HG03354 (cell line): Measurements from ENCODE around the gene ZMPSTE24.
"Not testable (repeated sequence)": the region's sequence is repeated elsewhere in the genome, so short reads cannot be mapped to it uniquely, and the experiment has no call there.

ENCODE experiments used
- ATAC-seq: cut with Tn5 transposase; IDR thresholded peaks from one replicate; pipeline ENCODE4 v1.9.1; 2021; ENCODE audit warnings: mild to moderate bottlenecking; ENCODE audit not compliant: unreplicated experiment, poor library complexity, severe bottlenecking

Gene ZMPSTE24

DNA sequence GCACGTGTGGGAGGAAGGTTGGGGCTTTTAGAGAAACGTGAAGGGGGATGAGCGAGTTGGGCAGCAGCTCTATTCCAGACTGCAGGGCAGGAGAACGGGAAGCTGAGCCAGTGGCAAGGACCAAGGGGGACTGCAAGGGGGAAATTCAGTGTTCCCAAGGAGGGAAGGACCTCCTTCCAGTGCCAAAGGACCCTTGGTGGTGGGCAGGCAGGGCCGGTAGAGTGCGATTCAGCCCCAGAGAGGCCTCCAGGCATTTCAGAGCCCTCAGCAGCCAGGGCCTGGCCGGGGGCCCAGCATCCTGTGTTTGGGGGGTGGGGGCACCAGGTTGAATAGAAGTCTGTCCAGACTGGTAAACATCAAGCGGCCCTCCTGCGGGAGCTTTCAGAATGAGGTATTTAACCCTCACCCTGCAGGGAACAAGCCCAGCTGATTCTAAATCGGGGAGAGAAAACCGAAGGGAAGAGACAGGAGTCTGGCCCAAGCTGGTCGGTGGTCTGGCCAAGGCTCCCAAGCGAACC is 56.7 kb downstream of the ZMPSTE24 start:
- ATAC-seq: no peak

DNA sequence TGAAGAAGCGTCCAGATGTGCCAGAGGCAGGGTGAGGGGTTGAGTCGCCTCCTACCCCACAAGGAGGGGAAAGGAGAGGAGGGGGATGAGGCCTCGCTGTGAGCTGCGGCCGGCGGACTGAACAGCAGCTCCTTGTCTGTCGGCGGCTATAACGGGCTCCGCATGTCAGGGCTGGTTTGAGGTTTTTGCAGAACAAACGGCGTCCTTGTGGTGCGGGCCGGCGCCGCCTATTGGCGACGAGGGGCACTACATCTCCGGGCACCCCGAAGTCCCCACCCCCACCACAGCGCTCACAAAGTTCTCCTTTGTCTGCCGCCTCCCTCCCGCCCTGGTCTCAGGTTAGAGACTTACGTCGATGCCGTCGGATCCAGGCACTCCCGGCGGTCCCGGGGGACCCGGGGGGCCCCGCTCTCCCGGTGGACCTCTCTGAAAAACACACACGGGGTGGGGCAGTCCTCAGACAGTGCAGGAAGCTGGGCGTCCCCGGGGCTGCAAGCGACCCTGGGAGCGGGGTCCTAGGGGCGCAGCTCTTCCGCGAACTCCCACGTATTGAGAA is 57.3 kb downstream of the ZMPSTE24 start:
- ATAC-seq: peak; percentile 57

DNA sequence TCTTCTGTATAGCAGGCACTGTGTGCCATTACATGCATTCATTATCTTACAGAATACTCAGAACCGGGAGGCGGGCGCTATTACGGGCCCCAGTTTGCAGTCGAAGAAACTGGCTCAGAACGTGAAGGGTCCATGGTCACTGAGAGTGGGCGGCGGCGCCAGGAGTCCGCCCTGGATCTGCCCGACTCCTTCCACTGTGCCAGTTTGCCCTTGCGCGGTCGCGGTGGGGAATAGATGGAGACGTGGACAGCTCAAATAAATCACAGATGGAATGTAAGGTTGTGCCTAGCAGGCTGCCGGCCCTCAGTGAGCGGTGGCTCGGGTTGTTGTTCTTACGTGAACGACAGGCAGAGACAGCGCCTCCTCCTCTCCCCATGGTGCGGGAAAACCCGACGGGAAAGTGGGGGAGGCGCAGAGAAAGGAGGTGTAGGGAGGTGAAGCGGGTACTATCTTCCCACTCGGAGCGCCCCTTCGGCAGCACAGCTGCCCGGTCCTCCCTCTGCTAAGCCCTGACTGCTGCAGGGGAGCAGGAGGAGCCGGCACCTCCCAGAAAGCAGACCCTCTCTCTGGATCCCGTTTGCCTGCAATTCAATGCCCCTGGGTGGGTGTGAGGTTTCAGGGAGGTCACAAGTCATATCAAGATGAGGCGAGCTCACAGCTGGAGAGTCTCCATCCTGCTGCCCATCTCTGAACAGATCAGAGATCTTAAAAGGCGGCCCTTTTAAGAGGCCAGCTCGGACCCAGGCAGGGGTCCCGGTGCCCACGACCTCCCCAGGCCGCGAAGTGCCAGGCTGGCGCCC is 58.0 kb downstream of the ZMPSTE24 start:
- ATAC-seq: no peak

DNA sequence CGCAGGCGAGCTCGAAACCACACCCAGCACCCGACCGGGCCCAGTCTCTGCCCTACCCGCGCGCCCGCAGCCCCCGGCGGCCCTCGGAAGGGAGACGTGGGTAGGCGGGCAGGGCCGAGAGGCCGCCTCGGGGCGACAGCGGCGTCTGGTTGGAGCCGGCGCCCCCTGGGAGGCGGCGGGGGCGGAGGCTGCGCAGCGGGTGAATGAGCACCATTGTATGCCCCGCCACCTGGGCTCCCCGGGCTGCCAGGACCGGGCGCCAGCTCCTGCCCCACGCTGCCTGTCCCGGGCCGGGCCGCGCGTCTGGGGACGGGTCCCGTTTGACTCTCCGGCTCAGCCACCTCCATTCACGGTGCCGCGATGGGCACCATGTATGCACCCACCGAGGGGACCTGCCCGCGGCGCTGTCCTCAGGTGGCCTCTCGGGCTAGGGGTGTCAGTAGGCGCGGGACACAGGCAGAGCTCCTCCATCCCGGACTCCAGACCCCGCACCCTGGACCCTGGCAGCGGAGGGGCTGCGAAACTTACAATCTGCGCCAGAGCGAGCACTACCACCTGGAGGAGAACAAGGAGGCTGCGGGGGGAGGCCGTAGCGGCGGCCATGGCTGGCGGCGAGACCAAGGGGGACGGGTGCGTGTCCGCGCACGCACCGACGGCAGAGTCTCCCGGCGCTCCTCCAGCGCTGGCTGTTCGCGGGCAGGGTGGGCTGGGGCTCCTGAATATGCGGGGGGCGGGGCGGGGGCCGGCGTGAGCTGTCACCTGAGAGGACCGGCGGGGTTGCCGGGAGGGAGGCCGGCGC is 58.8 kb downstream of the ZMPSTE24 start, which contains the start of gene COL9A2:
COL9A2 (minus strand) TSS at position 692 of the 799 bp plus-strand sequence; CDS start at position 603, 89 bp downstream.
- no peak for ATAC-seq

DNA sequence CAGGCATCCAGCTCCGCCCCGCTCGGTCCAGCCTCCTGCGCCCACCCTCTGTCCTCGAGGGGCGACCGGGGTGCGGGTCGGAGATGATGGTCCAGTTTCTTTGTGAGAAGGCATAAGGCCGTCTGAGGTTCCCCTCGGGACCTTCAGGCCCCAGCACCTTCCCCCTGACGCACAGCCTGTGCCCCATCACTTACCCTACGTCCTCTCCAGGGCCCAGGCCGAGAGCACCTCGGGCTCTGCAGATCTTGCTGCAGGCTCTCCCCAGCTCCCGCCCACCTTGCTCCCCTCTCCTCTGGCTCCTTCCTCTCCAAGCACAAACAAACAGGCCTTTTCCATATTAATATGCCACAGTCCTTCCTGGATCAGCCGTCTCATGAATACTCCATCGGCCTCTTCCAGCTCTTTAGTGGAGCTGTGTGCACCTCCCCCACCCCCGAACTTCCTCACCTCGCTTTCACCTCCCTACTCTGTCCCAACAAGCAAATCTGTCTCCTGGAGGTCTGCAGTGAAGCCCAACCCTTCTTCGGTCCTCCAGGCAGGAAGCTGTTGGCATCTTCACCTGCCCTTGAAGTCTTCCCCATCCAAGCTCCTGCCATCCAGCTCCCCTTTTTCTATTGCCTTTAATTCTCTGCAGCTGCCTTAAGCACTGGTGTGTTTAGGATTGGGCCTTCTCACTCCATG is 59.5 kb downstream of the ZMPSTE24 start:
- no peak for ATAC-seq

DNA sequence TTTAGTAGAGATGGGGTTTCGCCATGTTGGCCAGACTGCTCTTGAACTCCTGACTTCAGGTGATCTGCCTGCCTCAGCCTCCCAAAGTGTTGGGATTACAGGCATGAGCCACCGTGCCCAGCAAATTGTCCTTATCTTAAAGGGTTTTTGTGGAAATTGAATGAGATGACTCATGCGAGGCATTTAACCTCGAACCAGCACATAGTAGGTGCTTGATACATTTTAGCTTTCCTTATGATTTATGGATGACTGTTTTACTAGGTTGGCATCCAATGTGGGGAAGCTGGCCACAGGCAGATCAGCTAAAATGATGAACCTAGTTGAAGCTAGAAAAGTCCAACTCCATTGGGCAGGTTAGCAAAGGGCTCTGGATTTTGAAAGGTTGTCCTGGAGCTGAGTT is 60.4 kb downstream of the ZMPSTE24 start:
- ATAC-seq: no peak

DNA sequence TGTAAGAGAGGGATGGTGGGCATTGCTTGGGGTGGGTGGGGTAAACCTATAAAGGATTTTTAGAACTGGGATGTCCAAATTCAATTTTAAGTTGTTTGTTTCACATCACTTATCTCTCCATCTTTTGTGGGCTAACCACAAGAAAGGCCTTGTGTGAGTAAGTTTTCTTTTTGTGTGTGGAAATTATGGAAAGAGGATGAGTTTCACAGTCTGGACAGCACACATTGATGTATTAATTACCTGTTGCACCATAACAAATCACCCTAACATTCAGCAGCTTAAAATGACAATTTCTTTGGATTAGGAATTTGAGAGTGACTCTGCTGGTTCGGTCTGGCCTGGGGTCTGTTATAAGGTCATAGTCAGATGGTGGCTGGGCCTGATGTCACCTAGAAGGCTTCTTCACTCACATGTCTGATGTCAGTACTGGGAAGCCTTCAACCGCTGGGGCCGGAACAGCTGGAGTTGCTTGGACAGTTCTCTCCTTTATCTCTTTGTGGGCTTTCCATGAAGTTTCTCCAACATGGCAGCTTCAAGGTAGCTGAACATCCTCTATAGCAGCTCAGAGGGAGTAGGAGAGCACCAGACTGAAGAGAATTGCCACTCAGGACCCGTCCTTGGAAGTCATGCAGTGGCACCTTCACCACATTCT is 61.1 kb downstream of the ZMPSTE24 start:
- ATAC-seq: no peak

DNA sequence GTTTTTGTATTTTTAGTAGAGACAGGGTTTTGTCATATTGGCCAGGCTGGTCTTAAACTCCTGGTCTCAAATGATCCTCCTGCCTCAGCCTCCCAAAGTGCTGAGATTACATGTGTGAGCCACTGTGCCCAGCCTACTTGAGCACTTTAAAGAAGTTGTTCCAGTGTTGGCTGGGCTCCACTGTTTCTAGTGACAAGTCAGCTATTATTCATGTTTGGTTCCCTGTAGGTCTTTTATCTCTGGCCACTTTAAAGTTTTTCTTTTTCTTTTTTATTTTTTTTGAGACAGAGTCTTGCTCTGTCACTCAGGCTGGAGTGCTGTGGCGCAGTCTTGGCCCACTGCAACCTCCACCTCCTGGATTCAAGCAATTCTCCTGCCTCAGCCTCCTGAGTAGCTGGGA is 73.4 kb downstream of the ZMPSTE24 start:
- ATAC-seq: not testable (repeated sequence)

DNA sequence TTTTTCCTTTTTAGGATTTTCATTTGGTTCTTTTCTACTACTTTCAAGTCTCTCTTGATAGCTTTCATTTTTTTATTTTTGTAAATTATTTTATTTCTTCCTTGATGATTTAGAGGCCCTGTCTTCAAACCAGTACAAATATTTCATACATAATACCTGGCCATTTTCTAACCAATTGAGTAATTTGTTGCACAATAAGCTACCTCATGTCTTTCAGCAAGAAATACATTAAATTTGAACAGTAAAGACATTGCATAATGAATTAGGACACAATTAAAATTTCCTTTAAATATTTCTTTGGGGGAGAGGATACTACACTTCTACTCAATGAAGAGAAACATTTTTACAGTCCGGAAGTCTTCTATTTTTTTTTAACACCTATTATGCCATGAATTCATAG is 74.7 kb downstream of the ZMPSTE24 start:
- no peak for ATAC-seq

DNA sequence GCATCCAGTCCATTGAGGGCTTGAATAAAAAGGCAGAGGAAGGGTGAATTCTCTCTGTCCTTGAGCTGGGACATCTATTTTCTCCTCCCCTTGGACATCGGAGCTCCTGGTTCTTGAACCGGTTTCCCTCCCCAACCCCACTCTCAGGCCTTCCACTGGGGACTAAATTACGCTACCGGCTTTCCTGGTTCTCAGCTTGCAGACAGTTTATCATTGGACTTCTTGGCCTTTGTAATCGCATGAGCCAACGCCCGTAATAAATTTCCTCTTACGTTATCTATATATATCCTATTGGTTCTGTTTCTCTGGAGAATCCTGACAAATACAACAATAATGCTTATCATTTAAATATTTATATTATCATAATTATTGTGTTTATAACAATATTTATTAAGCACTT is 79.4 kb downstream of the ZMPSTE24 start:
- no peak for ATAC-seq

DNA sequence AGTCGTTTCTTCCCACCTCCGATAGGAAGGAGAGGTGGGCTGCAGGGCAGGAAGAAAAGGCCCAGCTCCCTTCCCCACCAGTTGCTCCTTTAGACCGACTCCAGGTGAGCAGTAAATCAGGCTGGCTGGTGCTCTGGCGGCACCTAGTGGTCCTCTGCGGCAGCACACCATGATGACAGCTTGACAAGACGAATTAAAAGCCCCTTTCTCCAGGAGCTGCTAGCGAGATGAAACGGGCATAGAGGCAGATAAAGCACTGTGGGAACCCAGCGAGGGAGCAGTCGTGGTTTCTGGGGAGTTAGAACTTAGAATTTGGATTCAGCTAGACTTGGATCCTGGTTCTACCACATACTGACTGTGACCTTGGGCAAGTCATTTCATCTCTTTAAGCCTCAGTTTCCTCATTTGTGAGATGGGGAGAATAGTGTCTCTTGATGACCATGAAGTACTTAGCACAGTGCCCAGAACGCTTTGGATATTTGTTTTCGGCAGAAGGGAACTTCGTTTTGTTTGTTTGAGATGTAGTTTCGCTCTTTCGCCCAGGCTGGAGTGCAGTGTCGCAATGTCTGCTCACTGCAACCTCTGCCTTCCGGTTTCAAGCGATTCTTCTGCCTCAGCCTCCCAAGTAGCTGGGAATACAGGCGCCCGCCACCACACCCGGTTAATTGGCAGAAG is 80.8 kb downstream of the ZMPSTE24 start:
- peak; percentile 55 for ATAC-seq

DNA sequence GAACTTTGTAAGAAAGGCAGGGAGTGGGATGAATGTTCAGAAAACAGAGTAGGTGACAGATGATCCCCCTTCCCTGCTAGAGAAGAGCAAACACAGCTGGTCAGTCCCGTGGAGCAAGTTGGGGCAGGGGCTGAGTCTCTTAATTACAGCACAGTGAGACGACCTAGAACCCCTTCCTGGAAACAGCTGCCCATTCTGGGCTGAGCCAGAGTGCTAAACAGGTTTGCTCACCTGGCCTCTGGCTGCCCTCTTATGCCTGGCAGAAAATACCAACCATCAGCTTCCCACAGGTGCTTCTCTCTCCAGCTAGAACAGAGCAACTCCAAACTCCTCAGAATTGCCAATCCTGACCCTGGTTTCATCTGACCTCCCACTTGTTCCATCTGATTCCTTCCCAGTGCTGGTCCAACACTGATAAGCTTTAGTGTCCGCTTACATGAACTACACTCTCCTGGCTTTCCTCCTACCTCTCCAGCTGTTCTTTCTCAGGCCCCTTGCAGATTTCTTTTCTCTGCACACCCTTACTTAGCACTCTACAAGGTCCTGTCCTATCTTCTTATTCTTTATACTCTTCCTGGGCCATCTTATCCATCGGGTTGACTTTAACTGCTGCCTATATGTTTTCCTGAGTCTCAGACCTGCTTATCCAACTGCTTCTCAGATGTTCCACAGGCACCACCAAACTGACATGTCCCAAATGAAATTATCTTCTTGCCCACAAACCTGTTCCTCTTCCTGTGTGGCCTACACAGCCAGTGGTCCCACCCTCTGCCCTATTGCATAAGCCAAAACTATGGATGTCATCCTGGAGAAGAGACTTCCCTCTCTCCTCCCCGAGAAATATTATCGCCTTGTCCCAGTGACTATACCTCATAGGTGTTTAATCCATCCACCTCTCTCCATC is 81.6 kb downstream of the ZMPSTE24 start:
- ATAC-seq: no peak

DNA sequence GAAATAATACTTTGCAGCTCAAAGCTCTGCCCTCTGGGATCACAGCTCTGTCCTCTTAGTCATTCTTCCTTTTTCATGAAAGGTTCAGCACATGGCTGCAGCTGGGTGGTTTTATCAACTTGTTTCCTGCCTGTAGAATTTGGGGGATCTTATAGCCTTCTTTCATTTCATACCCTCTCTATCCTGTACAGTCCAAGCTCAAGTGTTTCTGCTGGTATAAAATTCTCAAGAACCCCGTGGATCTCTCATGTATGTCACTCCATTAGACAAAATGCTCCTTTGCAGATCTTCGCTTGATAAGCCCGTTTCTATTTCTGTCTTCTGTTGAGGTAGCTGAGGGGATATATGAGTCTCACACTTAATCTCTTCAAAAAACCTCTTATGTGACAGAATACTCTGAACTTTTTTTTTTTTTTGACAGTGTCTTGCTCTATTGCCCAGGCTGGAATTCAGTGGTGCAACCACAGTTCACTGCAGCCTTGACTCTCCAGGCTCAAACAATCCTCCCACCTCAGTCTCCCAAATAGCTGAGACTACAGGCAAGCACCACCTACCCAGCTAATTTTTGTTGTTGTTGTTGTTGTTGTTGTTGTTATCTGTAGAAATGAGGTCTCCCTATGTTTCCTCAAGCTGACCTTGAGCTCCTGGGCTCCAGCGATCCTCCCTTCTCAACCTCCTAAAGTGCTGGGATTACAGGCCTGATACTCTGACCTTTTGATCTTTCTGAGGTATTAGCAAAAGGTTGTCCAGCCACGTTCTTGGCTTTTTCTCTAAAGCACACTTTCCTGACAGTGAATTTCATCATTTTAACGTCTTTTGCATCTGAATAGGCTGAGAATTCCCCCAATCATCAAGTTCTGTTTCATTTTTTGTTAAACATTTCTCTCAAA is 83.7 kb downstream of the ZMPSTE24 start:
- ATAC-seq: no peak

DNA sequence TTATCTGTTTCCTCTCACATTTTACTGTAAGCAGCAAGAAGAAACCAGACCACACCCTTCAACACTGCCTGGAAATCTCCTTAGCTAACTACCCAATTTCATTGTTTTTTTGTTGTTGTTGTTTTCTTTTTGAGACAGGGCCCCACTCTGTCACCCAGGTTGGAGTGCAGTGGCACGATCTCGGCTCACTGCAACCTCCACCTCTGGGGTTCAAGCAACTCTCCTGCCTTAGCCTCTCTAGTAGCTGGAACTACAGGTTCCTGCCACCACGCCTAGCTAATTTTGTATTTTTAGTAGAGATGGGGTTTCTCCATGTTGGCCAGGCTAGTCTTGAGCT is 84.3 kb downstream of the ZMPSTE24 start:
- ATAC-seq: not testable (repeated sequence)
